Fibroblast of the aortic adventitia (primary cell): ENCODE data around the gene CREB3L1. TPM values are rescaled to one million over a fixed set of nuclear protein-coding genes. Genes with fewer than 3 reads are reported as not detected.

Source experiments
- DNase-seq: peaks from one replicate; pipeline ENCODE4 v3.0.0-alpha.2; 2010; ENCODE audit warnings: low read depth
- H3K4me3 ChIP-seq: 2 replicates; pipeline ENCODE4 v1.5.1; 2011; ENCODE audit warnings: low read depth, mild to moderate bottlenecking, control low read depth, low read length, moderate library complexity
- CTCF ChIP-seq: IDR thresholded peaks from 2 replicates; pipeline ENCODE4 v1.5.1; 2011; ENCODE audit warnings: mild to moderate bottlenecking, low read length, control low read depth, inconsistent platforms; ENCODE audit not compliant: insufficient read depth
- total RNA-seq: library from RNA; depleted of rRNA; stranded (reverse); fragments of >200 nt; gene quantifications from 2 replicates; pipeline ENCODE4 v1.2.3, GENCODE V29; 2012; ENCODE audit warnings: low replicate concordance

The CREB3L1 gene
- total RNA-seq, 1 donor = 37.5 TPM

GRCh38 chr11:46337626-46338345 lies 60.3 kb downstream of the CREB3L1 start:
- DNase-seq = no peak
- TF ChIP-seq CTCF = no peak
- H3K4me3 ChIP-seq = no peak overlapping the region

- H3K4me3 ChIP-seq = no peak overlapping the region
- DNase-seq = no peak
- TF ChIP-seq CTCF = no peak
Measured at GRCh38 chr11:46338636-46338987, 61.1 kb downstream of the CREB3L1 start.

GRCh38 chr11:46338988-46339666 lies 61.7 kb downstream of the CREB3L1 start:
- no peak for DNase-seq
- H3K4me3 ChIP-seq = no peak overlapping the region
- TF ChIP-seq CTCF = no peak

- no peak overlapping the region for H3K4me3 ChIP-seq
- no peak for TF ChIP-seq CTCF
- peak; percentile 27 for DNase-seq
Measured at GRCh38 chr11:46339816-46340215, 62.4 kb downstream of the CREB3L1 start.

- no peak for TF ChIP-seq CTCF
- H3K4me3 ChIP-seq = no peak overlapping the region
- DNase-seq = no peak
Measured at GRCh38 chr11:46341454-46341853, 64.0 kb downstream of the CREB3L1 start.

- no peak for DNase-seq
- TF ChIP-seq CTCF = no peak
- H3K4me3 ChIP-seq = no peak overlapping the region
Measured at GRCh38 chr11:46342239-46342638, 64.8 kb downstream of the CREB3L1 start.
